Stimulated activated naive CD8-positive, alpha-beta T cell treated with anti-CD3 and anti-CD28 coated beads, Interleukin-15, Interleukin-2, amounts not matched to agents 100 ng/mL and 50 ng/mL, for 24 hours (primary cell): Measurements from ENCODE around the gene RFESD.
"Not testable (repeated sequence)": the region's sequence is repeated elsewhere in the genome, so short reads cannot be mapped to it uniquely, and the experiment has no call there.

ENCODE experiments used
- H3K27ac Mint-ChIP-seq: one replicate; pipeline ENCODE4 v1.8.0; 2021; ENCODE audit warnings: mild to moderate bottlenecking, mixed read lengths
- H3K27me3 Mint-ChIP-seq: one replicate; pipeline ENCODE4 v1.8.0; 2021; ENCODE audit warnings: mixed read lengths
- H3K36me3 Mint-ChIP-seq: one replicate; pipeline ENCODE4 v1.8.0; 2021; ENCODE audit warnings: low read depth, mixed read lengths
- H3K4me1 Mint-ChIP-seq: one replicate; pipeline ENCODE4 v1.8.0; 2021; ENCODE audit warnings: low read depth, mixed read lengths
- H3K4me3 Mint-ChIP-seq: one replicate; pipeline ENCODE4 v1.8.0; 2021; ENCODE audit warnings: mild to moderate bottlenecking, mixed read lengths
- H3K9me3 Mint-ChIP-seq: one replicate; pipeline ENCODE4 v1.8.0; 2021; ENCODE audit warnings: mixed read lengths

The RFESD gene

DNA sequence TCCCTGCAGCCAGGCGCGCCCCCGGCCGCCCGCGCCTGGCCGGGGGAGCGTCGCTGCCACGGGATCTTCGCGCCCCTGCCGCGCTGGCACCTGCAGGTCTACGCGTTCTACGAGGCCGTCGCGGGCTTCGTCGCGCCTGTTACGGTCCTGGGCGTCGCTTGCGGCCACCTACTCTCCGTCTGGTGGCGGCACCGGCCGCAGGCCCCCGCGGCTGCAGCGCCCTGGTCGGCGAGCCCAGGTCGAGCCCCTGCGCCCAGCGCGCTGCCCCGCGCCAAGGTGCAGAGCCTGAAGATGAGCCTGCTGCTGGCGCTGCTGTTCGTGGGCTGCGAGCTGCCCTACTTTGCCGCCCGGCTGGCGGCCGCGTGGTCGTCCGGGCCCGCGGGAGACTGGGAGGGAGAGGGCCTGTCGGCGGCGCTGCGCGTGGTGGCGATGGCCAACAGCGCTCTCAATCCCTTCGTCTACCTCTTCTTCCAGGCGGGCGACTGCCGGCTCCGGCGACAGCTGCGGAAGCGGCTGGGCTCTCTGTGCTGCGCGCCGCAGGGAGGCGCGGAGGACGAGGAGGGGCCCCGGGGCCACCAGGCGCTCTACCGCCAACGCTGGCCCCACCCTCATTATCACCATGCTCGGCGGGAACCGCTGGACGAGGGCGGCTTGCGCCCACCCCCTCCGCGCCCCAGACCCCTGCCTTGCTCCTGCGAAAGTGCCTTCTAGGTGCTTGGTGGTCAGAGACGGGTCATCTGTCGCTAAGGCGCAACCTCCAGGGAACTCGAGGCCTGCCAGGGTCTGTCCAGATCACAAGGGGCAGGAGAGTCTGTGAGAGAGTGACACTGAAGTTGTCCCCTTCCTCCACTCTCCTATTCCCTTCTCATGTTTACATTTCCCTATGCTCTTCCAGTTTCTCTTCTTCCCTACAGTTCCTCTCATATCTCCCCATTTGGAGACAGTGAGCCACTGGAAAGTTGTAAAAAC lies 25.4 kb upstream of the RFESD start:
- Mint-ChIP-seq H3K9me3 (no peaks in the 10 kb centered on the region), H3K4me1 (peaks cover 34% of the 10 kb centered on the region), H3K27me3 (no peaks in the 10 kb centered on the region), H3K27ac (peak overlapping the region; percentile 81), H3K36me3 (no peaks in the 10 kb centered on the region), H3K4me3 (peak overlapping the region; percentile 67)

DNA sequence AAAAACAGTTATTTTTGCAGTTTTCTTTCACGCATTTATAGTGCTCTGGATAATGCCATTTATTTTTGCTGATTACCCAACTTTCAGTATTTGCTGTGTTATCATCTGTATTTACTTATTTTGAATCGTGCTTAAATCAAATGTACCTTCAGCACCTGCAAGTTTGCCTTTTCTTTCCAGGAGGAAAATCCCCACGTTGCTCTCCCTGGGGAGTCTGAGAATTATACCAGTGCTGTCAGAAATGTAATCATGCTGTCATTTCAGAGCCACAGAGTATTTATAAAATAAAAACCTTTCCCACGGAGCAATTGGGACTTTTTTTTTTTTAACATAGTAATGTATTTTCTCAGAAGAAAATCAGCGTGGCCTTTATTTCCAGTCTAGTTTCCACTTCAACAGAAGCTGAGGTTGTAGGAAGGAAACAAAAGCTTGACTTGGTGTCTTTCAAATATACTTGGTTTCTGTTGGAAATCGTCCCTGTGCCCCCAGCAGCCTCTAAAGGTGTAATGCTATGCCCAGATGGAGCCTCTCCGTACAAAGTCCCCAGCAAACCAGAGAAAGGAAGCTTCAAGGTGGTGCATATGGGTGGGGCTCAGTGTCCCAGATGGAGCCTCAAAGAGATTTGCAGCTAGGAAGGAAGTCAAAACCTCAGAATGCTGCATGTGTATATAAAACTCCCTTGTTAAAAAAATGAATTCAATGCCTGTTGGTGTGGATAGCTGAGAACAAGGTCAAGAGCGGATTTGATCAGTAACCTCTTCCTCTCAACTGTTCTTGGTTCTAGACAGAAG lies 24.5 kb upstream of the RFESD start:
- H3K27me3 Mint-ChIP-seq = no peaks in the 10 kb centered on the region
- H3K36me3 Mint-ChIP-seq = no peaks in the 10 kb centered on the region
- peak overlapping the region; percentile 67 for H3K4me3 Mint-ChIP-seq
- peaks cover 34% of the 10 kb centered on the region for H3K4me1 Mint-ChIP-seq
- H3K27ac Mint-ChIP-seq = peak overlapping the region; percentile 81
- H3K9me3 Mint-ChIP-seq = no peaks in the 10 kb centered on the region

DNA sequence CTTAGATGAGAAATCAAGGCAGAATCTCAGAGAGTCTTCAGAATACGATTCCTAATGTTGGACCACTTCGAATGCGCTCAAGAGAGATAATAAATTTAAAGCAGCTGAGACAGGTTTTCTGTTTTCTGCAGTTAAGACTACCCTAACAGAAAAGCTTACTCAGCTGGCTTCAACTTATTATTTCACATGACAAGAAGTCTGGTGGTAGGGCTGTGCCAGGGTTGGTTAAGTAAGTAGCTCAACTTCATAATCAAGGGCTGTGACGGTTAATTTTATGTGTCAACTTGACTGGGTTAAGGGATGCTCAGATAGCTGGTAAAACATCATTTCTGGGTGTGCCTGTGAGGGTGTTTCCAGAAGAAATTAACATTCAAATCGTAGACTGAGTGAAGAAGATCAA lies 22.9 kb upstream of the RFESD start:
- Mint-ChIP-seq H3K27ac (no peak overlapping the region), H3K36me3 (no peaks in the 10 kb centered on the region), H3K4me3 (no peak overlapping the region), H3K4me1 (peaks cover 28% of the 10 kb centered on the region), H3K9me3 (no peaks in the 10 kb centered on the region), H3K27me3 (no peaks in the 10 kb centered on the region)

DNA sequence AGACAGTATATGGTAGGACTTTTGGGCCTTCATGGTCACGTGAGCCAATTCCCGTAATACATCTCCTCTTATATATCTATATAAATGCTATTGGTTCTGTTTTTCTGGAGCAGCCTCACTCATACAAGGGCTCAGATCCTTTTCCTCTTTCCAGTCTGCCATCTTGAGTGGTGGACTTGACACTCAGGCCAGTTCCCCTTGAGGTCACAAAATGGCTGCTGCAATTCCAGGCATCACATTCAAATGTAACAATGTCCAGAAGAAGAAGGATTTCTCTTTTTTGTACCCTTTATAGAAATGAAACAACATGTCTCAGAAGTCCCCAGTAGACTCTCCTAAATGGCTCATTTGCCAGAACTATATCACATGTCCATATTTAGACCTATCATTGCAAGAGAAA lies 22.2 kb upstream of the RFESD start:
- Mint-ChIP-seq H3K4me1 (peaks cover 22% of the 10 kb centered on the region), H3K4me3 (no peak overlapping the region), H3K36me3 (no peaks in the 10 kb centered on the region), H3K27ac (no peak overlapping the region), H3K27me3 (no peaks in the 10 kb centered on the region), H3K9me3 (no peaks in the 10 kb centered on the region)

DNA sequence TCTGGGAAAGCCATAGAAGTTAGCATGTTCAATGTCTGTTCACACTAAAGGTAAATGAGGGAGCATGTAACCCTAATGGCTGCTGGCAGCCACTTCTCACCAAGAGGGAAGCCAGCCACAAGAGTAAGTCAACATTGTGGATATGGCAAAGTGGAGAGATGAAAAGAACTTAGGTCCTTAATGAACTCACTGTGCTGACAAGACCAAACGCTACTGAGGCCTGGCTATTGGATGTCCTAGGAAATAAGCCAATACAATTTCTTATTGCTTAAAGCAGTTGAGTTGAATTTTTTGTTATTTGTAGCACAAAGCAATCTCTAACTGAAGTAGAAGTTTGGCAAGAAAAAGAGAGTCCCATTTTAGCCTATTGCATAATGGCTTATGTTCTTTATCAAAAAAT lies 19.9 kb upstream of the RFESD start:
- Mint-ChIP-seq H3K27ac (no peak overlapping the region), H3K27me3 (no peaks in the 10 kb centered on the region), H3K4me1 (peaks cover 20% of the 10 kb centered on the region), H3K36me3 (no peaks in the 10 kb centered on the region), H3K4me3 (no peak overlapping the region), H3K9me3 (peaks cover 6% of the 10 kb centered on the region)

DNA sequence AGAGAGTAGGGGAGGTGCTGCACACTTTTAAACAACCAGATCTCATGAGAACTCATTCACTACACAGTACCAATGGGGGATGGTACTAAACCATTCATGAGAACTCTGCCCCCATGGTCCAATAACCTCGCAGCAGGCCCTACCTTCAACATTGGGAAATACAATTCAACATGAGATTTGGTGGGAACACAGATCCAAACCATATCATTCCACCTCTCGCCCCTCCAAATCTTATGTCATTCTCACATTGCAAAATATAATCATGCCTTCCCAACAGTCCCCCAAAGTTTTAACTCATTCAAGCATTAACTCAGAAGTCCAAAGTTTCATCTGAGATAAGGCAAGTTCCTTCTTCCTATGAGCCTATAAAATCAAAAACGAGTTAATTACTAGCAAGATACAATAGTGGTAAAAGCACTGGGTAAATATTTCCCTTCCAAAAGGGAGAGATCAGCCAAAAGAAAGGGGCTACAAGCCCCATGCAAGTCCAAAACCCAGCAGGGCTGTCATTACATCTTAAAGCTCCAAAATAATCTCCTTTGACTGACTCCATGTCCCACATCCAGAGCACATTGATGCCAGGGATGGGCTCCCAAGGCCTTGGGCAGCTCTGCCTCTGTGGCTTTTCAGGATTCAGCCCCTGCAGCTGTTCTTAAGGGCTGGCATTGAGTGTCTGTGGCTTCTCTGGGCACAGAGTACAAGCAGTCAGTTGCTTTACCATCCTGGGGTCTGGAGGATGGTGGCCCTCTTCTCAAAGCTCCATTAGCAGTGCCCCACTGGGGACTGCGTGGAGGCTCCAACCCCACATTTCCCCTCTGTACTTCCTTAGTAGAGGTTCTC lies 18.4 kb upstream of the RFESD start:
- Mint-ChIP-seq H3K4me3 (no peak overlapping the region), H3K36me3 (peaks cover 4% of the 10 kb centered on the region), H3K9me3 (peaks cover 14% of the 10 kb centered on the region), H3K4me1 (peaks cover 20% of the 10 kb centered on the region), H3K27me3 (no peaks in the 10 kb centered on the region), H3K27ac (no peak overlapping the region)

DNA sequence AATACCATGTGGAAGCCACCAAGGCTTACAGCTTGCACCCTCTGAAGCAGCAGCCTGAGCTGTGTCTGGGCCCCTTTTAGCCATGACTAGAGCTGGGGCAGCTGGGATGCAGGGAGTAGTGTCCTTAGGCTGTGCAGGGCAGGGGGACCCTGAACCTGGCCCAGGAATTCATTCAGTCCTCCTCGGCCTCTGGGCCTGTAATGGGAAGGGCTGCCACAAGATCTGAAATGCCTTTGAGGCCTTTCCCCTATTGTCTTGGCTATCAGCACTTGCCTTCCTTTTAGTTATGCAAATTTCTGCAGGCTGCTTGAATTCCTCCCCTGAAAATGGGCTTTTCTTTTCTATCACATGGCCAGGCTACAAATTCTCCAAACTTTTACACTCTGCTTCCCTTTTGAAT lies 17.6 kb upstream of the RFESD start:
- Mint-ChIP-seq H3K27ac (no peak overlapping the region), H3K27me3 (no peaks in the 10 kb centered on the region), H3K9me3 (peaks cover 14% of the 10 kb centered on the region), H3K4me3 (no peak overlapping the region), H3K36me3 (peaks cover 4% of the 10 kb centered on the region), H3K4me1 (peaks cover 20% of the 10 kb centered on the region)

DNA sequence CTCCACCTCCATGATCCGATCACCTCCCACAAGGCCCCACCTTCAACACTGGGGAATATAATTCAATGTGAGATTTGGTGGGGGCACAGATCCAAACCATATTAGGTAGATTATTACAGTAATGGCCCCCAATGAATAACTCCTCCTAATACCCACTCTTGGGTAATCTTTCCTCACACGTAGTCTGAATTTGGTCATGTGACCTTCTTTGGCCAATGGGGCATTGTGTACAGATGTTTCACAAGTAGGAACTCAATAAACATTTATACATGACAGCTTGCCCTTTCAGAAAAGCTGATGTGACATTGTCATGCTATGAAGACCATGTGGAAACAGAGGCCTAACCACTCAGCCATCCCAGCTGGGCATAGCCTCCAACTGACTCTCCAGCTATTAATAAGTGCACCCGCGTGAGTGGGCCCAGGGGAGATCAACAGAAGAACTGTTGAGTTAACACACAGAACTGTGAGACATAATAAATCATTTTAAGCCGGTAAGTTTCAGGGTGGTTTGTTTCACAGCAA lies 16.1 kb upstream of the RFESD start:
- Mint-ChIP-seq H3K27me3 (no peaks in the 10 kb centered on the region), H3K36me3 (peaks cover 4% of the 10 kb centered on the region), H3K4me3 (no peak overlapping the region), H3K27ac (no peak overlapping the region), H3K4me1 (peaks cover 20% of the 10 kb centered on the region), H3K9me3 (peaks cover 14% of the 10 kb centered on the region)

DNA sequence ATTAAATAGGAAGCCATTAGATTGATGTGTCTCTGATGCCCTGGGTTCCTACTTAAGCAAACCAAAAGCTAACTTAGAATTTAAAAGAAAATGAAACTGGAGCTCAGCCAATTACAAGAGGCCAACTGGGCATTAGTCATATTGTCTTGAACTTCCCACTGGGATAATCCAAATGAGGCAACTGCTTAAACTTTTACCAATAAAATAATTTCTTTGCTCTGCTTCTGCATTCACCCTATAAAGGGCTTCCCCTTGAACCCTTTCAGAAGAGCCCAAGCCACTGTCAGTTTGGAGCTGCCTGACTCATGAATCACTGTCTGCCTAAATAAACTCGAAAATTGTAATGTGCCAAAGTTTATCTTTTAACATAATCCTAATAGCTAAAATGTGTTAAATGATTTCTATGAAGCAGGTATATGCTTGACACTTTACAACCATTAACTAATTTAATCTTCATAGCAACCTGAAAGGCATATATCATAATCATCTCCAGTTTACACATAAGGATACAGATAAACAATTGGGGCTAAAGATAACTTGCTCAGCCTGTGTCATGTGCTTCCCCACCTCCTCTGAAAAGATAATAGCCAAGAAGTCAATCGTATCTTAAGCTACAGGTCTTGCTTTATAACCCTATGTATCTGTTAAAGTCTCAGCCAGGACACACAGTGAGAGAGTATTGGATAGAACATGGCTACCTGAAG lies 15.2 kb upstream of the RFESD start:
- Mint-ChIP-seq H3K4me3 (peak overlapping the region; percentile 15), H3K27me3 (no peaks in the 10 kb centered on the region), H3K36me3 (peaks cover 4% of the 10 kb centered on the region), H3K9me3 (peaks cover 14% of the 10 kb centered on the region), H3K4me1 (peaks cover 20% of the 10 kb centered on the region), H3K27ac (peak overlapping the region; percentile 95)

DNA sequence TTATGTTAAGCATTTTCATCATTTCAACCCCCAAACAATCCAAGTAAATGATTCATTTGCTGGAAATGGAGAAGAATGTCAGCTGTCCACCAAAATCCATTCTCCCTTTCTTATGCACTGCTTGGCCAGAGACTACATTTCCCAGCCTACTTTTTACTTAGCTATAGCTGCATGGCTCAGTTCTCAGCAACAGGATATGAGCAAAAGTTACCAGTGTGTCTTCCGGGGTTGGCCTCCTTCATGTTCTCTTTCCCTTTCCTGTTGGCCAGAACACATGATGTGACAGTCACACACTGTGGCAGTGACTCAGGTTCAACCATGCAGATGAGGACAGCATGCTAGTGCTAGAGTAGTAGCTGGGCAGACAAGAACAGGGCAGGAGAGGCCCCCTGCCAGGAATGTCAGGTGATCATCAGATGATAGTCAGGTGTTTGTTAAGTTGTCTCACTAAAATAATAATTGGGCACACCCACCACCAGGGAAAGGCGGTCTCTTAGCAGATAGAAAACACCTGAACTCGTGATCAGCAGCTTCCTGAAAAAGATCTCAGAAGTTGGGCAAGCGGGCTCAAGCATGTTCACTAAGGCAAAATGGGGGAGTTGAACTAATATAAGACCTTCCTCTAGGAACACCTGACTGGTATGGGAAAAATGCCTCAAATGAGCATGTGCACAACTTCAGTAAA lies 14.4 kb upstream of the RFESD start:
- Mint-ChIP-seq H3K27ac (peak overlapping the region; percentile 95), H3K27me3 (no peaks in the 10 kb centered on the region), H3K4me3 (peak overlapping the region; percentile 15), H3K4me1 (peaks cover 20% of the 10 kb centered on the region), H3K9me3 (peaks cover 14% of the 10 kb centered on the region), H3K36me3 (peaks cover 4% of the 10 kb centered on the region)

DNA sequence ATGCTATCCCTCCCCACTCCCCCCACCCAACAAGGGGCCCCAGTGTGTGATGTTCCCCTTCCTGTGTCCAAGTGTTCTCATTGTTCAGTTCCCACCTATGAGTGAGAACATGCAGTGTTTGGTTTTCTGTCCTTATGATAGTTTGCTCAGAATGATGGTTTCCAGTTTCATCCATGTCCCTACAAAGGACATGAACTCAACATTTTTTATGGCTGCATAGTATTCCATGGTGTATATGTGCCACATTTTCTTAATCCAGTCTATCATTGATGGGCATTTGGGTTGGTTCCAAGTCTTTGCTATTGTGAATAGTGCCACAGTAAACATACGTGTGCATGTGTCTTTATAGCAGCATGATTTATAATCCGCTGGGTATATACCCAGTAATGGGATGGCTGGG lies 13.6 kb upstream of the RFESD start:
- not testable (repeated sequence) for H3K27ac Mint-ChIP-seq, H3K27me3 Mint-ChIP-seq, H3K36me3 Mint-ChIP-seq, H3K4me3 Mint-ChIP-seq
- Mint-ChIP-seq H3K4me1 (peaks cover 20% of the 10 kb centered on the region), H3K9me3 (peaks cover 14% of the 10 kb centered on the region)

DNA sequence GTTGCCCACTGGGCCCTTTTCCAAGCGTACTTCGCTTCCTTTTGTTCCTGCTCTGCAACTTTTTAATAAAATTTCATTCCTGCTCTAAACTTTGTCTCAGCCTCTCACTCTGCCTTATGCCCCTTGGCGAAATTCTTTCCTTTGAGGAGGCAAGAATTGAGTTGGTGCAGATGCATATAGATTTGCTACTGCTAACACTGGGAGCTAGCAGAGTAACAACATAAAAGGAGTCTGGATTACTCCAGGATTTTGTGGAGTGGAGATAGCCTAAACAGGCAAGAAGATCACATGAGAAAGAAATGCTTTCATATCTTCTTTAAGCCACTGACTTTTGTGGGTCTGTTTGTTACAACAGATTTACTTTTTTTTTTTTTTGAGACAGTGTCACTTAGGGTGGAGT lies 12.9 kb upstream of the RFESD start:
- Mint-ChIP-seq H3K27ac (no peak overlapping the region), H3K36me3 (peaks cover 4% of the 10 kb centered on the region), H3K4me3 (no peak overlapping the region), H3K4me1 (peaks cover 20% of the 10 kb centered on the region), H3K9me3 (peaks cover 14% of the 10 kb centered on the region), H3K27me3 (peaks cover 6% of the 10 kb centered on the region)

DNA sequence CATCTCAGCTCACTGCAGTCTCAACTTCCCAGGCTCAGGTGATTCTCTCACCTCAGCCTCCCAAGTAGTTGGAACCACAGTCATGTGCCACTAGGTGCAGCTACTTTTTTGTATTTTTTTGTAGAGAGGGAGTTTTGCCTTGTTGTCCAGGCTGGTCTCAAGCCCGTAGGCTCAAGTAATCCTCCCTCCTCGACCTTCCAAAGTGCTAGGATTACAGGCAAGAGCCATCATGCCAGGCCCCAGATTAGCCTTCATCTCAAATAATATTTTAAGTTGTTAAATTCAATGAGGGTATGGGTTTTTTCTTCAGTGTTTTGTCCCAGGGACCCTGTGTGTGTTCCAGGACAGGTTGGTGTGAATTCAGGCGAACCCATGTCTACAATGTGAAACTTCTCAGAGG lies 12.5 kb upstream of the RFESD start:
- Mint-ChIP-seq H3K4me1 (peaks cover 20% of the 10 kb centered on the region), H3K9me3 (peaks cover 14% of the 10 kb centered on the region), H3K27me3 (peaks cover 6% of the 10 kb centered on the region), H3K4me3 (no peak overlapping the region), H3K36me3 (peaks cover 4% of the 10 kb centered on the region), H3K27ac (no peak overlapping the region)
